Esophagus muscularis mucosa (tissue), 4 donors: ENCODE results near the gene GSTT2.
"Not testable (repeated sequence)": the region's sequence is repeated elsewhere in the genome, so short reads cannot be mapped to it uniquely, and the experiment has no call there.

Experiments used
- EP300 ChIP-seq: sonication (generic); formaldehyde crosslinking; IDR thresholded peaks from one replicate; pipeline ENCODE4 v1.6.1; 2017; ENCODE audit warnings: antibody characterized with exemption
- POLR2A ChIP-seq: fragments of 450-650 bp; IDR thresholded peaks from one replicate; pipeline ENCODE4 v1.6.1; 2017; ENCODE audit warnings: antibody characterized with exemption, moderate library complexity, mild to moderate bottlenecking, low read depth
- POLR2AphosphoS5 ChIP-seq, 2 donors: sonication (generic); formaldehyde crosslinking; IDR thresholded peaks; one replicate each; pipeline ENCODE4 v1.6.1; 2017; ENCODE audit warnings: antibody characterized with exemption in 2 of 2
- TF ChIP-seq, protein P1 (sequence below), 3 experiments: fragments of 200-600 bp in 2 of 3; fragments of 450-650 bp in 1 of 3; sonication (generic) in 2 of 3; IDR thresholded peaks; one replicate each; pipeline ENCODE4 v1.5.1; 2017 to 2019; ENCODE audit warnings: antibody characterized with exemption in 3 of 3, mild to moderate bottlenecking in 2 of 3, moderate library complexity in 1 of 3

DNA sequence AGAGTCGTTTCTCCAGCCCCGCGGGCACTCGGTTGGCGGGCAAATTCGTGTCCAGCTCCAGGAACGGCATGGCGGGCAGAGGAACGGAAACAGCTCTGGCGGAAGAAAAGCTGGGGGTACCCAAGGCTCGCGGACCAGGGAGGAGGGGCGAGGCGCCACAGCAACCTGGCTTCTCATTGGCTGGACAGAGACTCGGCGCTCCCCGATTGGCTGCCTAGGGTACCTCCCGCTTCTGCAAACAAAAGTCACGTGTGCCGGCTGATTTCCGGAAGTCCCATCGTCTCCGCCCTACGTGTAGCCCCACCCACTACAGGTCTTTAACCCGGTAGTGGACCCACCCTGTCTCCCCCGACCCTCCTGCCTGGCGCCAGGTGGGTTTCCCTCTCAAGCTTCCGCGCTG, 5.6 kb upstream of the GSTT2 start, which contains the start of gene DDT:
- TF ChIP-seq POLR2AphosphoS5 (IDR thresholded peaks at IDR 0.05); POLR2A; EP300: not testable (repeated sequence)
- TF ChIP-seq, protein P1, sequence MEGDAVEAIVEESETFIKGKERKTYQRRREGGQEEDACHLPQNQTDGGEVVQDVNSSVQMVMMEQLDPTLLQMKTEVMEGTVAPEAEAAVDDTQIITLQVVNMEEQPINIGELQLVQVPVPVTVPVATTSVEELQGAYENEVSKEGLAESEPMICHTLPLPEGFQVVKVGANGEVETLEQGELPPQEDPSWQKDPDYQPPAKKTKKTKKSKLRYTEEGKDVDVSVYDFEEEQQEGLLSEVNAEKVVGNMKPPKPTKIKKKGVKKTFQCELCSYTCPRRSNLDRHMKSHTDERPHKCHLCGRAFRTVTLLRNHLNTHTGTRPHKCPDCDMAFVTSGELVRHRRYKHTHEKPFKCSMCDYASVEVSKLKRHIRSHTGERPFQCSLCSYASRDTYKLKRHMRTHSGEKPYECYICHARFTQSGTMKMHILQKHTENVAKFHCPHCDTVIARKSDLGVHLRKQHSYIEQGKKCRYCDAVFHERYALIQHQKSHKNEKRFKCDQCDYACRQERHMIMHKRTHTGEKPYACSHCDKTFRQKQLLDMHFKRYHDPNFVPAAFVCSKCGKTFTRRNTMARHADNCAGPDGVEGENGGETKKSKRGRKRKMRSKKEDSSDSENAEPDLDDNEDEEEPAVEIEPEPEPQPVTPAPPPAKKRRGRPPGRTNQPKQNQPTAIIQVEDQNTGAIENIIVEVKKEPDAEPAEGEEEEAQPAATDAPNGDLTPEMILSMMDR (IDR thresholded peaks at IDR 0.05), result not testable (repeated sequence)
